Prostate gland (tissue), 2 donors: ENCODE results near the gene HELB.

Source experiments
- CTCF ChIP-seq, 4 experiments: fragments of 200-600 bp in 2 of 4; fragments of 450-650 bp in 2 of 4; sonication (generic) in 2 of 4; IDR thresholded peaks; 1 replicate in 3 of 4; 2 replicates in 1 of 4; pipeline ENCODE4 v1.5.1; 2016 to 2019; ENCODE audit warnings: antibody characterized with exemption in 4 of 4, mild to moderate bottlenecking in 2 of 4, moderate library complexity in 2 of 4
- POLR2AphosphoS5 ChIP-seq: sonication (generic); formaldehyde crosslinking; IDR thresholded peaks from one replicate; pipeline ENCODE4 v1.6.1; 2017; ENCODE audit warnings: antibody characterized with exemption

DNA sequence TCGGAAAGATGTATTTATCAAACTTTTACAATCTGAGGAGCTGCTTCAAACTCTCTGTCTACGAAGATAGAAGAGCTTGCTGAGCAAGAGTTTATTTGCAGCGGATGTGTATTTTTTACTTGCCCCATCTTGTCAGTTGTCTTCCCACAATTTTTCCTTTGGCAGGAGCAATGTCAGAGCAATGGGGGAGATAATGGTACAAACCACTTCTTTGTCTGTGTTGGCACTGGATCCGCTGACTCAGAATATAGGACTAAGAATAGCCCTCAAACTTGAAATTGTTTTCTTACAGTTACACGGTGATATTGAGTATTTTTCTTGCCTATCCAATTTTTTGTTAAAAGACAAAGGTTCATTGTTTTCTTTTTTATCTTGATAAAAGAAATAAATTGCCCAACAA lies 27.6 kb downstream of the HELB start:
- no peak for TF ChIP-seq POLR2AphosphoS5
- TF ChIP-seq CTCF (IDR thresholded peaks at IDR 0.05) = no peak
